ENCODE measurements around the gene RNF32. TPM values are rescaled to one million over a fixed set of nuclear protein-coding genes. Genes with fewer than 3 reads are reported as not detected.

RNF32 gene
- polyA plus RNA-seq, 1 donor (not counting 4 experiments of a cell fraction or from before 2014, with no cell fraction given), result 0.34 TPM

GRCh38 chr7:156673454-156673853 lies 32.9 kb downstream of the RNF32 start:
- H3K4me1 ChIP-seq (ENCODE audit: control insufficient read depth, extremely low read depth, insufficient read depth, low read length), result no peaks in the 10 kb centered on the region
- dilution Hi-C loops (cut with MboI; ENCODE audit: extremely low pct_ligation_motif_present, low sequenced_read_pairs), result no loop called here
- H3K9me1 ChIP-seq (ENCODE audit: control insufficient read depth, extremely low read depth, insufficient read depth, low read length), result no peaks in the 10 kb centered on the region
- no peak overlapping the region for H3K9ac ChIP-seq (ENCODE audit: control insufficient read depth, extremely low read depth, insufficient read depth, low read length)
- H3K4me2 ChIP-seq (ENCODE audit: control insufficient read depth, extremely low read depth, insufficient read depth, low read depth, low read length), result no peak overlapping the region
- H3K79me2 ChIP-seq (ENCODE audit: control insufficient read depth, insufficient read depth, low read length), result no peaks in the 10 kb centered on the region
- DNase-seq (ENCODE audit: low read depth, low spot score), result no peak
- H3K27ac ChIP-seq (ENCODE audit: control insufficient read depth, insufficient read depth, low read length), result no peak overlapping the region
- no peak for FAIRE-seq
- H4K20me1 ChIP-seq (ENCODE audit: control insufficient read depth, extremely low read depth, insufficient read depth, low read length), result no peaks in the 10 kb centered on the region
- peaks cover 0 to 5% of the 10 kb centered on the region in 2 experiments for H3K36me3 ChIP-seq (ENCODE audit: control insufficient read depth in 2 of 2, extremely low read depth in 1 of 2, insufficient read depth in 2 of 2, low read length in 2 of 2)
- no peak overlapping the region for H2AFZ ChIP-seq (ENCODE audit: control insufficient read depth, low read length)
- H3K27me3 ChIP-seq (ENCODE audit: control insufficient read depth, extremely low read depth, insufficient read depth, low read length), result no peaks in the 10 kb centered on the region
- H3K9me3 ChIP-seq (ENCODE audit: control insufficient read depth, low read depth, low read length), result no peaks in the 10 kb centered on the region
- TF ChIP-seq EZH2 (IDR thresholded peaks at IDR 0.05; ENCODE audit: low read length), result no peak
- TF ChIP-seq CTCF (optimal IDR thresholded peaks at IDR 0.05 in 1 of 3, IDR thresholded peaks at IDR 0.05 in 1 of 3, conservative IDR thresholded peaks at IDR 0.05 in 1 of 3; ENCODE audit: extremely low read depth in 1 of 3, insufficient read depth in 2 of 3, low read length in 3 of 3), result no peak
- H3K4me3 ChIP-seq (ENCODE audit: control insufficient read depth in 2 of 3, extremely low read depth in 1 of 3, insufficient read depth in 2 of 3, low read depth in 1 of 3, low read length in 3 of 3), result no peak overlapping the region

- no peaks in the 10 kb centered on the region for H3K4me1 ChIP-seq (ENCODE audit: control insufficient read depth, extremely low read depth, insufficient read depth, low read length)
- DNase-seq (ENCODE audit: low read depth, low spot score) (no peak), FAIRE-seq (no peak)
- no peak for TF ChIP-seq CTCF (optimal IDR thresholded peaks at IDR 0.05 in 1 of 3, IDR thresholded peaks at IDR 0.05 in 1 of 3, conservative IDR thresholded peaks at IDR 0.05 in 1 of 3; ENCODE audit: extremely low read depth in 1 of 3, insufficient read depth in 2 of 3, low read length in 3 of 3)
- TF ChIP-seq EZH2 (IDR thresholded peaks at IDR 0.05; ENCODE audit: low read length), result no peak
- H3K4me2 ChIP-seq (ENCODE audit: control insufficient read depth, extremely low read depth, insufficient read depth, low read depth, low read length), result no peak overlapping the region
- H4K20me1 ChIP-seq (ENCODE audit: control insufficient read depth, extremely low read depth, insufficient read depth, low read length), result no peaks in the 10 kb centered on the region
- no peak overlapping the region for H3K4me3 ChIP-seq (ENCODE audit: control insufficient read depth in 2 of 3, extremely low read depth in 1 of 3, insufficient read depth in 2 of 3, low read depth in 1 of 3, low read length in 3 of 3)
- H3K9me3 ChIP-seq (ENCODE audit: control insufficient read depth, low read depth, low read length), result no peaks in the 10 kb centered on the region
- H3K9me1 ChIP-seq (ENCODE audit: control insufficient read depth, extremely low read depth, insufficient read depth, low read length), result no peaks in the 10 kb centered on the region
- H3K27me3 ChIP-seq (ENCODE audit: control insufficient read depth, extremely low read depth, insufficient read depth, low read length), result no peaks in the 10 kb centered on the region
- H3K36me3 ChIP-seq (ENCODE audit: control insufficient read depth in 2 of 2, extremely low read depth in 1 of 2, insufficient read depth in 2 of 2, low read length in 2 of 2), result peaks cover 0 to 6% of the 10 kb centered on the region in 2 experiments
- no peak overlapping the region for H2AFZ ChIP-seq (ENCODE audit: control insufficient read depth, low read length)
- no peak overlapping the region for H3K9ac ChIP-seq (ENCODE audit: control insufficient read depth, extremely low read depth, insufficient read depth, low read length)
- dilution Hi-C loops (cut with MboI; ENCODE audit: extremely low pct_ligation_motif_present, low sequenced_read_pairs), result no loop called here
- H3K27ac ChIP-seq (ENCODE audit: control insufficient read depth, insufficient read depth, low read length), result no peak overlapping the region
- no peaks in the 10 kb centered on the region for H3K79me2 ChIP-seq (ENCODE audit: control insufficient read depth, insufficient read depth, low read length)
Measured at GRCh38 chr7:156673902-156674301, 33.3 kb downstream of the RNF32 start.
